Prostate gland (tissue), 2 donors: ENCODE results near the gene PGM5.

Source experiments
- POLR2AphosphoS5 ChIP-seq: sonication (generic); formaldehyde crosslinking; IDR thresholded peaks from one replicate; pipeline ENCODE4 v1.6.1; 2017; ENCODE audit warnings: antibody characterized with exemption
- TF ChIP-seq, protein P1 (sequence below), 4 experiments: fragments of 200-600 bp in 2 of 4; fragments of 450-650 bp in 2 of 4; sonication (generic) in 2 of 4; IDR thresholded peaks; 1 replicate in 3 of 4; 2 replicates in 1 of 4; pipeline ENCODE4 v1.5.1; 2016 to 2019; ENCODE audit warnings: antibody characterized with exemption in 4 of 4, mild to moderate bottlenecking in 2 of 4, moderate library complexity in 2 of 4

DNA sequence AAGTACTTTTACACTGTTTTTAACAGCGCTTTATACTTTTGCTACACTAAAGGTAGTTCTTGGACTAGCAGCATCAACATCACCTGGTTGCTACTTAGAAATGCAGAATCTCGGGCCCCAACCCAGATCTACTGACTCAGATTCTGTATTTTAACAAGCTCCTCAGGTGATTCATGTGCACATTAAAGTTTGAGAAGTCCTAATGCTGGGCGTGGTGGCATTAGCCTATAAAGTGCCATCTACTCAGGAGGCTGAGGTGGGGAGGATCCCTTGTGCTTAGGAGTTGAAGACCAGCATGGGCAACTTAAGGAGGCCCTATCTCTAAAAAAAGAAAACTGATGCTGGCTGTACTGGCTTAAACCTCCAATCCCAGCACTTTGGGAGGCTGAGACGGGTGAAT, 157.6 kb downstream of the PGM5 start:
- TF ChIP-seq, protein P1, sequence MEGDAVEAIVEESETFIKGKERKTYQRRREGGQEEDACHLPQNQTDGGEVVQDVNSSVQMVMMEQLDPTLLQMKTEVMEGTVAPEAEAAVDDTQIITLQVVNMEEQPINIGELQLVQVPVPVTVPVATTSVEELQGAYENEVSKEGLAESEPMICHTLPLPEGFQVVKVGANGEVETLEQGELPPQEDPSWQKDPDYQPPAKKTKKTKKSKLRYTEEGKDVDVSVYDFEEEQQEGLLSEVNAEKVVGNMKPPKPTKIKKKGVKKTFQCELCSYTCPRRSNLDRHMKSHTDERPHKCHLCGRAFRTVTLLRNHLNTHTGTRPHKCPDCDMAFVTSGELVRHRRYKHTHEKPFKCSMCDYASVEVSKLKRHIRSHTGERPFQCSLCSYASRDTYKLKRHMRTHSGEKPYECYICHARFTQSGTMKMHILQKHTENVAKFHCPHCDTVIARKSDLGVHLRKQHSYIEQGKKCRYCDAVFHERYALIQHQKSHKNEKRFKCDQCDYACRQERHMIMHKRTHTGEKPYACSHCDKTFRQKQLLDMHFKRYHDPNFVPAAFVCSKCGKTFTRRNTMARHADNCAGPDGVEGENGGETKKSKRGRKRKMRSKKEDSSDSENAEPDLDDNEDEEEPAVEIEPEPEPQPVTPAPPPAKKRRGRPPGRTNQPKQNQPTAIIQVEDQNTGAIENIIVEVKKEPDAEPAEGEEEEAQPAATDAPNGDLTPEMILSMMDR (IDR thresholded peaks at IDR 0.05) = no peak
- TF ChIP-seq POLR2AphosphoS5 = no peak
